Esophagus muscularis mucosa (tissue), 3 donors: ENCODE measurements around the gene IL10.
"Not testable (repeated sequence)": the region's sequence is repeated elsewhere in the genome, so short reads cannot be mapped to it uniquely, and the experiment has no call there.

Experiments
- CTCF ChIP-seq, 3 experiments: fragments of 200-600 bp in 2 of 3; fragments of 450-650 bp in 1 of 3; sonication (generic) in 2 of 3; IDR thresholded peaks; one replicate each; pipeline ENCODE4 v1.5.1; 2017 to 2019; ENCODE audit warnings: antibody characterized with exemption in 3 of 3, mild to moderate bottlenecking in 2 of 3, moderate library complexity in 1 of 3
- POLR2A ChIP-seq: fragments of 450-650 bp; IDR thresholded peaks from one replicate; pipeline ENCODE4 v1.6.1; 2017; ENCODE audit warnings: antibody characterized with exemption, moderate library complexity, mild to moderate bottlenecking, low read depth
- POLR2AphosphoS5 ChIP-seq, 2 donors: sonication (generic); formaldehyde crosslinking; IDR thresholded peaks; one replicate each; pipeline ENCODE4 v1.6.1; 2017; ENCODE audit warnings: antibody characterized with exemption in 2 of 2

GRCh38 chr1:206765771-206766170 is 6.5 kb downstream of the IL10 start:
- TF ChIP-seq CTCF (IDR thresholded peaks at IDR 0.05); POLR2A; POLR2AphosphoS5 (IDR thresholded peaks at IDR 0.05): not testable (repeated sequence)
